Nephron progenitor cell (in vitro differentiated cells): Measurements from ENCODE around the gene UBD.

Experiments
- DNase-seq: peaks from one replicate; pipeline ENCODE4 v3.0.0; 2021
- H3K27ac Mint-ChIP-seq: 2 replicates; pipeline ENCODE4 v1.8.0; 2021; ENCODE audit warnings: mild to moderate bottlenecking, moderate library complexity, mixed read lengths
- H3K27me3 Mint-ChIP-seq: 2 replicates; pipeline ENCODE4 v1.8.0; 2021; ENCODE audit warnings: mild to moderate bottlenecking, low read depth, mixed read lengths; ENCODE audit not compliant: poor library complexity
- H3K36me3 Mint-ChIP-seq: 2 replicates; pipeline ENCODE4 v1.8.0; 2021; ENCODE audit warnings: low read depth, mixed read lengths
- H3K4me1 Mint-ChIP-seq: 2 replicates; pipeline ENCODE4 v1.8.0; 2021; ENCODE audit warnings: mixed read lengths
- H3K4me3 Mint-ChIP-seq: 2 replicates; pipeline ENCODE4 v1.8.0; 2021; ENCODE audit warnings: mild to moderate bottlenecking, moderate library complexity, mixed read lengths
- H3K9me3 Mint-ChIP-seq: 2 replicates; pipeline ENCODE4 v1.8.0; 2021; ENCODE audit warnings: mild to moderate bottlenecking, moderate library complexity, mixed read lengths
- TF ChIP-seq, protein P1 (sequence below): fragments of 200-600 bp; sonication (generic); IDR thresholded peaks from 2 replicates; pipeline ENCODE4 v1.5.0; 2021; ENCODE audit warnings: antibody characterized with exemption

The UBD gene

DNA sequence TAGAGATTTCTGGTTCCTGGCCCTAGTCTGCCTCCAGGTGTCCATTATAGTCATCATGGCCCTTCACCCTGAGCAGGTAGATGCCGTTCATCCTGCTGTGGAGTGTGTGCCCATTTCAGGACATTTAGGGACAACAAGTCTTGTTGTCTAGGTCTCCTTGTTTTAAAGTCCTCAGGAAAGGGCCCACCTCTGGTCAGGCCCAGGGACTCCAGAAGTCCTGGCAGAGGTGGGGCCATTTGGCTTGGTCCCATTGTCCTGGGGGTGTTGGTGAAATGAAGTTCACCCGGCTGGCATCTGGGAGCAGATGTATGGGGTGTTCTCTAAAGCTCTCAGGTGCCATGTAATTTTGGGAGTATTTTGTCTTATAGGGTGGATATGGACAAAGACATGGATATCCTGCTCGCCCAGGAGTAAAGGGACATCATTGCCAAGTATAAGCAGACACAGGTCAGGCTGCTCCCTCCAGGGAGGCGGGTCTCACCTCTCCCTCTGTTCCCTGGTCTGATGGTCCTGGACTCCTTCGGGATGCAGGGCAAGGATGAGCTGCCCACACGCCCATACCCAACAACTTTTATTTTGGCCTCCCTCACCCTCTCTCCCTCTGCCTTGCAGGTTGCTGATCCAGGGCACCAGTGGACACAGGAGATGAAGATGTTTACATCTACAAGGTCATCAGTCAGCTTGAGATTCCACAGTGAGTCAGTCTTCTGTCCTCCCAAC is 40.1 kb downstream of the UBD start:
- no peak overlapping the region for H3K4me3 Mint-ChIP-seq
- H3K27me3 Mint-ChIP-seq = peaks cover 4% of the 10 kb centered on the region
- TF ChIP-seq, protein P1, sequence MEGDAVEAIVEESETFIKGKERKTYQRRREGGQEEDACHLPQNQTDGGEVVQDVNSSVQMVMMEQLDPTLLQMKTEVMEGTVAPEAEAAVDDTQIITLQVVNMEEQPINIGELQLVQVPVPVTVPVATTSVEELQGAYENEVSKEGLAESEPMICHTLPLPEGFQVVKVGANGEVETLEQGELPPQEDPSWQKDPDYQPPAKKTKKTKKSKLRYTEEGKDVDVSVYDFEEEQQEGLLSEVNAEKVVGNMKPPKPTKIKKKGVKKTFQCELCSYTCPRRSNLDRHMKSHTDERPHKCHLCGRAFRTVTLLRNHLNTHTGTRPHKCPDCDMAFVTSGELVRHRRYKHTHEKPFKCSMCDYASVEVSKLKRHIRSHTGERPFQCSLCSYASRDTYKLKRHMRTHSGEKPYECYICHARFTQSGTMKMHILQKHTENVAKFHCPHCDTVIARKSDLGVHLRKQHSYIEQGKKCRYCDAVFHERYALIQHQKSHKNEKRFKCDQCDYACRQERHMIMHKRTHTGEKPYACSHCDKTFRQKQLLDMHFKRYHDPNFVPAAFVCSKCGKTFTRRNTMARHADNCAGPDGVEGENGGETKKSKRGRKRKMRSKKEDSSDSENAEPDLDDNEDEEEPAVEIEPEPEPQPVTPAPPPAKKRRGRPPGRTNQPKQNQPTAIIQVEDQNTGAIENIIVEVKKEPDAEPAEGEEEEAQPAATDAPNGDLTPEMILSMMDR = no peak
- DNase-seq = no peak
- peaks cover 5% of the 10 kb centered on the region for H3K4me1 Mint-ChIP-seq
- no peak overlapping the region for H3K27ac Mint-ChIP-seq
- no peaks in the 10 kb centered on the region for H3K36me3 Mint-ChIP-seq
- peaks cover 23% of the 10 kb centered on the region for H3K9me3 Mint-ChIP-seq

DNA sequence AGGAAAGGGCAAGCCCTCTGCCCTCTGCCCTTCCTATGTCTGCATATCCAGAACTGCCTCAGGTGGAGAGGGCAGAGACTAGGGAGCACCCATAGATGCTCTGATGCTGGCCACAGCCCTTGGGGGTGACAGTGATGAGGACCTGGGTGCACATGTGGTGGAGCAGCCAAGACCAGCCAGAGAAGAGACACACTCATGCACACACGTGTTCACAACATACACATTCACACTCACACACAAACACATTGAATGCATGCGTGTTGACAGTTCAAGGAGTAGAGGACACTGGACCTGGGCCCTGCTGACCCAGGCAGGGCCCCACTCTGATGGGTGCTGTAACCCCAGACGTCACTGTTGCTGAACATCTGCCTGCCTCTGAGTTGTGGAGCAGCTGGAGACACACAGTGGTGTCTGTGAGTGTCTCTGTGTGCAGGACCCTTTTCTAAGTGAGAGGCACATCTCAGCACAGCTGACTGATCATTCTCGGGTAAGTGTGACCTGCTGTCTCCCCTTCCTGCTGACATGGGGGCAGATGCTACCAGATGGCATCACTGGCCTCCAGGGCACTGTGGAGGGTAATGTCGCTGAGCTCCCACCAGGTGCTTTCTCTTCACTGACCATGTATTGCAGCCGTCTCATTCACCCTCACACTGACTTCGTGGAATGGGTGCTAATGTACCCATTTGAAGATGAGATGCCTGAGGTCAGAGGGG is 41.6 kb downstream of the UBD start:
- Mint-ChIP-seq H3K27me3 (peaks cover 4% of the 10 kb centered on the region), H3K4me1 (peaks cover 5% of the 10 kb centered on the region), H3K27ac (no peak overlapping the region), H3K9me3 (peaks cover 18% of the 10 kb centered on the region), H3K4me3 (no peak overlapping the region), H3K36me3 (no peaks in the 10 kb centered on the region)
- TF ChIP-seq, protein P1 = no peak
- DNase-seq = no peak

DNA sequence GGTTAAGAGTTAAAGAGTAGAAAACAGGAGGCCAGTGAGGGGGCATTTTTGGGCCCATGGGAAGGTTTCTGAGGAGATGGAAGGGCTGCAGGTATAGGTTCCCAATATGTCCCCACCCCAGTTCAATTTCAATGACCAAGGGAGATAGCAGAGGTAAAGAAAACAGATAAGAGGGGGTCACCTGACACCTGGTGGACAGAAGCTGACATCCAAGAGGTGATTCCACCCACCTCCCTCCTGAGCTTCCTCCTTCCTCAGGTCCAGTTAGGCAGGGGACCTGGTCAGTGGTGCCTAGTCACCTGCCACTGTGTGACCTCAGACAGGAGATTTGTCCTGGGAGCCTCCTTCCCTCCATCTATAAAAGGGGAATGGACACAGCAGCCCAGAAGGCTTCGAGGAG is 42.3 kb downstream of the UBD start:
- Mint-ChIP-seq H3K9me3 (peaks cover 16% of the 10 kb centered on the region), H3K4me3 (no peak overlapping the region), H3K27me3 (peaks cover 4% of the 10 kb centered on the region), H3K36me3 (no peaks in the 10 kb centered on the region), H3K4me1 (peaks cover 5% of the 10 kb centered on the region), H3K27ac (no peak overlapping the region)
- no peak for DNase-seq
- TF ChIP-seq, protein P1 = no peak

DNA sequence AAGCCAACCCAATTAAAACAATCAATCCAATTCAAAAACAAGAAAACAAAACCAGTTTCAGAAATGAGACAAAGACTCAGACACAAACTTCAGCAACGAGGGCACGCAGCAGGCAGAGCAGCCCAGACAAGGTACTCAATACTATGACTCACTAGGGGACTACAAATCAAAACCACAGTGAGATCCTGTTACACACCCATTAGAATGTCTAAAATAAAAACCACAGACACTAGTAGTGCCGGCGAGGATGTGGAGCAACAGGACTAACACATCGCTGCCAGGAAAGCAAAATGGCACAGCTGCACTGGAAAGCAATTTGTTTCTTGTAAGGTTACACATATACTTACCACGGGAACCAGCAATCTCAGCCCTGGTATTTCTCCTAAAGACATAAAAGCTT is 43.4 kb downstream of the UBD start:
- Mint-ChIP-seq H3K27ac (no peak overlapping the region), H3K36me3 (no peaks in the 10 kb centered on the region), H3K4me3 (no peak overlapping the region), H3K4me1 (peaks cover 5% of the 10 kb centered on the region), H3K9me3 (peaks cover 16% of the 10 kb centered on the region), H3K27me3 (peaks cover 11% of the 10 kb centered on the region)
- TF ChIP-seq, protein P1 = no peak
- no peak for DNase-seq

DNA sequence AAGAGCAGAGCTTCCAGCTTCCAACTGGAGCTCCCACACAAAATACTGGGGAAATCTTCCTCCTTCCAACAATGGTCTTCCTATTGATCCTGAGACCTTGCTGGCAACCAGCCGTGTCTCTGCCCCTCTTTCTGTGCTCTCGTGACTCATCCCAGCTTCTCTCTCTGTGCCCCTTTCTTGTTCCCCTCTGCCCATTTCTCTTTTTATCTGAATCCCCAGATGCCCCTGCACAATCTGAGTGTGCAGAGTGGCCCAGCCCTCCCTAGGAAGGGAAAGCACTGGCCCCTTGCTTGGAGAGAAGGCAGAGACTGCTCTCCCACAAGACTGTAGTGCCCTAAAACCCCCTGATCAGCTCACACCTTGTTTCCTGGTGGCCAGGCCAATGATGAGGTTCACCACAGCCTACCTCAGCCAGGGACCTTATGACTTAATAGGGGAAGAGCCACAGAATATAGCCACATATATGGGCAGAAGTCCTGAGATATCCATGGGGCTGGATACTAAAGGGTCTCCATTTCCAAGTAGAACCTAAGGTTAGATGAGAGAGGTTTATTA is 48.7 kb downstream of the UBD start:
- Mint-ChIP-seq H3K4me1 (peaks cover 1% of the 10 kb centered on the region), H3K27me3 (peaks cover 26% of the 10 kb centered on the region), H3K9me3 (peaks cover 11% of the 10 kb centered on the region), H3K4me3 (no peak overlapping the region), H3K36me3 (no peaks in the 10 kb centered on the region), H3K27ac (no peak overlapping the region)
- TF ChIP-seq, protein P1 = no peak
- no peak for DNase-seq
